NT2/D1 (cell line): ENCODE results near the gene NAT9.

Experiments
- DNase-seq: peaks from one replicate; pipeline ENCODE4 v3.0.0-alpha.2; 2011; ENCODE audit warnings: low read depth, low spot score
- H3K27me3 ChIP-seq: 2 replicates; pipeline ENCODE4 v1.6.0; 2011; ENCODE audit warnings: mild to moderate bottlenecking; ENCODE audit not compliant: insufficient read length, insufficient read depth
- H3K36me3 ChIP-seq: 2 replicates; pipeline ENCODE4 v1.6.1; 2011; ENCODE audit warnings: mild to moderate bottlenecking, low read length, mixed read lengths; ENCODE audit not compliant: insufficient read depth, insufficient read length
- H3K4me1 ChIP-seq: 2 replicates; pipeline ENCODE4 v1.5.1; 2011; ENCODE audit not compliant: insufficient read depth, insufficient read length
- H3K4me3 ChIP-seq: 2 replicates; pipeline ENCODE4 v1.5.1; 2011; ENCODE audit warnings: low read depth; ENCODE audit not compliant: insufficient read length
- H3K9ac ChIP-seq: 2 replicates; pipeline ENCODE4 v1.6.0; 2011; ENCODE audit warnings: low read depth; ENCODE audit not compliant: insufficient read length
- H3K9me3 ChIP-seq: 2 replicates; pipeline ENCODE4 v1.5.1; 2011; ENCODE audit warnings: mild to moderate bottlenecking, low read length; ENCODE audit not compliant: insufficient read depth
- SUZ12 ChIP-seq: IDR thresholded peaks from 2 replicates; pipeline ENCODE4 v1.6.1; 2011; ENCODE audit not compliant: insufficient read length, insufficient read depth; ENCODE audit errors: extremely low read depth
- YY1 ChIP-seq: IDR thresholded peaks from 2 replicates; pipeline ENCODE4 v1.6.1; 2011; ENCODE audit not compliant: insufficient read length, insufficient read depth
- ZNF274 ChIP-seq: IDR thresholded peaks from 2 replicates; pipeline ENCODE4 v1.6.1; 2011; ENCODE audit warnings: mild to moderate bottlenecking, low read depth, low read length

The NAT9 gene

DNA sequence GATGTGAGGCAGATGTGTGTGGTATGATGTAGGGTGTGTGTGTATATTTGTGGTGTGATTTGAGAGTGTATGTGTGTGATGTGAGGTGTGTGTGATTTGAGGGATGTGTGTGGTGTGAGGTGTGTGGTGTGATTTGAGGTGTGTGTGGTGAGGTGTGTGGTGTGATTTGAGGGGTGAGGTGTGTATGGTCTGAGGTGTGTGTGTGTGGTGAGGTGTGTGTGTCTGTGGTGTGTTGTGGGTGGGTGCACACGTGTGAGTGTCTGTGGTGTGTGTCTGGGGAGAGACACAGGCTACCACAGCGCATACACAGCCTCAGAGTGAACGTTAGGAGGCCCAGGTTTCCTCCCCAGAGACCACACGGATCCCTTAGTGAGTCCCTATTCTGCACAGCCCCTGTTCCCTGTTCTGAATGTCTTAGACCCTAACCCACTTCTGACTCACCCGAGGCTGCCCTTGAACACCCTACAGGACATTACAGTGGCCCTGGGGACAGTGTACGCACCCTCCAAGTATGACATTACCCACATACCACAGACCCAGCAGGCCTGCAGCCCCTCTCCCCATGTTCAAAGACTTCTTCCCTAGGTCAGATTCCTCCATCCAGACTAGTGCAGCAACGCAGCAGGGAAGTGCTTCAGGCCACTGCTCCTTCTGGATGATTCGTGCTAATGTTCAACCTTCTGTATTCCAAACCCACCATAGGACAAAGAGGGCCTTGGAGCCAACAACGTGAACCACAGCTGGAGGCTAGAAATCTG lies 42.6 kb downstream of the NAT9 start:
- TF ChIP-seq YY1 = no peak
- no peak for TF ChIP-seq ZNF274
- no peak for TF ChIP-seq SUZ12
- Histone ChIP-seq H3K4me3 (no peak overlapping the region), H3K36me3 (no peaks in the 10 kb centered on the region), H3K4me1 (peaks cover 4% of the 10 kb centered on the region), H3K9me3 (peaks cover 5% of the 10 kb centered on the region), H3K27me3 (peaks cover 14% of the 10 kb centered on the region), H3K9ac (no peak overlapping the region)
- no peak for DNase-seq

DNA sequence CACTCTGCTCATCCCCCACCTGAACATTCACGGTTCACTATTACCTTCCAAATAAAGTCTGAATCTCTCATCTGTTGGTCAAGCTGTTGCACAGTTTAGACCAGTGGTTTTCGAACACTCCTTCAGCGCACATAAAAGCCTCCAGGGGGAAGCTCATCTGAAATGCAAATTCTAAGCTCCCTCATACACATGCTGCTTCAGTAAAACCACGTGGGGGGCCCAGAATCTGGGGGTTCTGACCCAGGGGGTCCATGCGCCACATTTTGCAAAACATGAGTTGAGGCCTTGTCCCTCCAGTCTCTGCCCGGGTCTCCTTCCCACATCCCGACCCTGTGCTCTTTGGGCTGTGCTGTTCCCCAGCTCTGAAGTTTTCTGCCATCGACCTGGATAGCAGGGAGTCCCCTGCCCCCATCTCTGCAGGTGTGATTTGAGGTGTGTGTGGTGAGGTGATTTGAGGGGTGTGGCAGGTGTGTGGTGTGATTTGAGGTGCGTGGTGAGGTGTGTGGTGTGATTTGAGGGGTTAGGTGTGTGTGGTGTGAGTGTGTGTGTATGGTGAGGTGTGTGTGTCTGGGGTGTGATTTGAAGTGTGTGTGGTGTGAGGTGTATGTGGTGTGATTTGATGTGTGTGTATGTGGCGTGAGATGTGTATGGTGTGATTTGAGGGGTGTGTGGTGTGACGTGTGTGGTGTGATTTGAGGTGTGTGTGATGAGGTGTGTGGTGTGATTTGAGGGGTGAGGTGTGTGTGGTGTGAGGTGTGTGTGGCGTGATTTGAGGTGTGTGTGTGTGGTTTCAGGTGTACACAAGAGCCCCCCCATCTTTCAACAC lies 43.9 kb downstream of the NAT9 start:
- no peaks in the 10 kb centered on the region for H3K4me1 ChIP-seq
- peak overlapping the region; percentile 11 for H3K9ac ChIP-seq
- H3K9me3 ChIP-seq = peaks cover 11% of the 10 kb centered on the region
- H3K36me3 ChIP-seq = no peaks in the 10 kb centered on the region
- H3K4me3 ChIP-seq = no peak overlapping the region
- no peak for DNase-seq
- no peak for TF ChIP-seq YY1
- TF ChIP-seq SUZ12 = no peak
- TF ChIP-seq ZNF274 = no peak
- H3K27me3 ChIP-seq = peaks cover 14% of the 10 kb centered on the region

DNA sequence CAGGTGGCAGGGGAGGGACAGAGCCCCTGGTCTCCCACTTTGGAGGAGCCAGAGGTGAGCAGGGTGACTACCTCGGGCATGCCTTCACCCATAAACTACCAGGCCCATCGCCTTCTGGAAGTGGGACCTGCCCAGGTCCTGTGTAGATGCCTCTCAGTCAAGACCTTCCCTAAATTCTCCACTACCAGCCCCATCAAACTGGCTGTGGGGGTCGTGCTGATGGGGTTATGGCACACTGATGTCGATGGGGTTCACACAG lies 44.9 kb downstream of the NAT9 start:
- DNase-seq = no peak
- Histone ChIP-seq H3K9ac (no peak overlapping the region), H3K27me3 (peaks cover 14% of the 10 kb centered on the region), H3K4me3 (no peak overlapping the region), H3K36me3 (no peaks in the 10 kb centered on the region), H3K9me3 (peaks cover 11% of the 10 kb centered on the region), H3K4me1 (no peaks in the 10 kb centered on the region)
- TF ChIP-seq SUZ12 = no peak
- no peak for TF ChIP-seq YY1
- no peak for TF ChIP-seq ZNF274

DNA sequence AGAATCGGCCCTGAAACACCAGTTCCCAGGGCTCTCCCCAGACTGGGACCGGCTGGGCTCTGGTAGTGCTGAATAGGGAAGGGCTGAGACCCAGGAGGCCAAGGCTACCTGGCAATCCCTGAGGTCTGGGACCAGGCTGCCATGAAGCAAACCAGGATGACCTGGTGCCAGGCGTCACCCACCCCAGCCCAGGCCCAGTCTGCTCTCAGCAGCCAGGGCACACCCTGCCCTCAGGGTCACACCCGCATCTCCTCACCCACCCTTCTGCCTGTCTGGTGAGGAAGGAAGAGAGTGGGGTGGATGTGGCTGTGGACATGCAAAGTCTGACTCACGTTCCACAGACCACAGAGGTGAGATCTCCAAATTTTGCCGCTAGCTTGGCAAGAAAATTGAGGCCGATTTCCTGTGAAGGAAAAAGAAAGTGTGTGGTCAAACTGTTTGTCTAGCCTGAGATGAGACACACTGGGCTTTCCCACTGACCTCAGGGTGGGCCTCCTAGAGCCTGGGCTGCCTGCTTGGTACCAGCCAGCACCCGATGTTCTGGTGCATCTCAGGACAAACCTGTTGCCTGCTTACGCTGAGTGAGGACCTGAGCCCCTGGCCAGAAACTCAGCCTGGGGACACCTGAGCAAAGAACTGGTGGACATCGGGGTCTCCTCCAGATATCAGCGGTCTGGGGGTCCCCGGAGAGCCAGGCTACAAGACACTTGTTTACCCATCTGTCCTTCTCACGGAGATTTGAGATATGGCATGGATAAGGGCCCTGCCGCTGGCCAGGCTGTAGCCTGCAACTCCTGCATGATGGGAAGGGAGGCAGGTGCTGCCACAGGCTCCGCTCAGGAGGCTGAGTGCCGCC lies 45.4 kb downstream of the NAT9 start:
- no peak for DNase-seq
- Histone ChIP-seq H3K4me1 (no peaks in the 10 kb centered on the region), H3K9me3 (peaks cover 11% of the 10 kb centered on the region), H3K4me3 (no peak overlapping the region), H3K27me3 (peaks cover 14% of the 10 kb centered on the region), H3K36me3 (no peaks in the 10 kb centered on the region), H3K9ac (no peak overlapping the region)
- TF ChIP-seq YY1 (no peak), SUZ12 (no peak), ZNF274 (no peak)

DNA sequence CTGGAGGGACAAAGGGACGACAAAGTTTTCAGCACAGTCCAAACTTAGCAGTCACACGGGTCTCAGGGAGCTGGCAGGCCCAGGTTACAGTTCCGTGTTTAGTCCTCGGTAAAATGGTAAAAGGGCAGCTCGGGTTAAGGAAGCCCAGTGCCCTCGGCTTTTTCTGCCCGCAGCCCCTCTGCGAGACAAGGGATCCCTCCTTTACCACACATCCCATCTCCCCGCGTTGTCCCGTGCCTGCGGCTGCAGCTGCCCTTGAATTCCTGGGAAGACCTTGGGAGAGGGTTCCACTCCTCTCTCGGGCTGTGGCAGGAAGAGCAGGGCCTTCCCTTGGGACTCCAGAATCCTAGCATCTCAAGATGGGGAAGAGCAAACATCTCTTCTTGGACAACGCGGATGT lies 46.3 kb downstream of the NAT9 start:
- TF ChIP-seq YY1 = no peak
- TF ChIP-seq ZNF274 = no peak
- no peak for TF ChIP-seq SUZ12
- Histone ChIP-seq H3K9ac (no peak overlapping the region), H3K9me3 (peaks cover 11% of the 10 kb centered on the region), H3K4me3 (no peak overlapping the region), H3K27me3 (peaks cover 9% of the 10 kb centered on the region), H3K36me3 (no peaks in the 10 kb centered on the region), H3K4me1 (no peaks in the 10 kb centered on the region)
- DNase-seq = no peak

DNA sequence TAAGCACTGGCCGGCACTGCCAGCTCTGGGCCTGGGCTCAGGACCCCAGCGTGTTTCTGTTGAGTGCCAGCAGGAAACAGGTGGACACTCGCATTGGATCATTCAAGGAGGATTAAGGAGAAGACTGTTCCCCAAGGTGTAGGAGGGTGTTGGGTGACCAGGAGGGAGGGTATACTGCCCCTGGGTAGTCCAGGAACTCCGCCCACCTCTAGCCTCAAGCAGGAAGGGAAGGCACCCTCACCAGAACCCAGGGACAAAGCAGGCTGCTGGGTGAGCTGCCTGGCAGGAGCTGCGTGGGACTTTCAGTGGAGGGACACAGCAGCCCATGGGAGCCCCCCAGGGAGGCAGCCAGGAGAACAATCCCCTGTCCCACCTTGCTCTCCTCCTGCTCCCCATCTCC lies 46.8 kb downstream of the NAT9 start:
- H3K4me1 ChIP-seq = no peaks in the 10 kb centered on the region
- no peak overlapping the region for H3K4me3 ChIP-seq
- H3K9me3 ChIP-seq = peaks cover 11% of the 10 kb centered on the region
- no peak for TF ChIP-seq YY1
- TF ChIP-seq ZNF274 = no peak
- TF ChIP-seq SUZ12 = no peak
- no peak overlapping the region for H3K9ac ChIP-seq
- H3K27me3 ChIP-seq = peaks cover 9% of the 10 kb centered on the region
- DNase-seq = no peak
- no peaks in the 10 kb centered on the region for H3K36me3 ChIP-seq

DNA sequence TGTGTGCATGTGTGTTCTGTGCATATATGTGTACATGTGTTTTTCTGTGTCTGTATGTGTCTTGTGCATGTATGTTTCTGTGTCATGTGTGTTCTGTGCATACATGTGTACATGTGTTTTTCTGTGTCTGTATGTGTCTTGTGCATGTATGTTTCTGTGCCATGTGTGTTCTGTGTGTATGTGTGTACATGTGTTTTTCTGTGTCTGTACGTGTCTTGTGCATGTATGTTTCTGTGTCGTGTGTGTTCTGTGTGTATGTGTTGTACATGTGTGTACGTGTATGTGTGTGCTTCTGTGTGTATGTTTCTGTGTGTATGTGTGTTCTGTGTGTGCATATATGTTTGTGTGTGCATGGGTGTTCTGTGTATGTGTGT lies 47.5 kb downstream of the NAT9 start:
- Histone ChIP-seq H3K9me3 (peaks cover 11% of the 10 kb centered on the region), H3K36me3 (no peaks in the 10 kb centered on the region), H3K4me1 (no peaks in the 10 kb centered on the region), H3K4me3 (no peak overlapping the region), H3K9ac (no peak overlapping the region), H3K27me3 (peaks cover 4% of the 10 kb centered on the region)
- no peak for TF ChIP-seq YY1
- TF ChIP-seq SUZ12 = no peak
- no peak for TF ChIP-seq ZNF274
- DNase-seq = no peak
